H9 (cell line): ENCODE measurements around the gene PEX26. TPM values are rescaled to one million over a fixed set of nuclear protein-coding genes. Genes with fewer than 3 reads are reported as not detected.

Experiments used
- DNase-seq: peaks from one replicate; pipeline ENCODE4 v3.0.0-alpha.2; 2017
- H2AFZ ChIP-seq: one replicate; pipeline ENCODE4 v1.6.1; 2013; ENCODE audit warnings: mild to moderate bottlenecking, low read length, control low read depth, moderate library complexity
- H2AK5ac ChIP-seq: 2 replicates; pipeline ENCODE4 v1.6.1; 2013; ENCODE audit warnings: low read length, control low read depth, mixed read lengths; ENCODE audit not compliant: insufficient read length
- H2BK120ac ChIP-seq: one replicate; pipeline ENCODE4 v1.6.1; 2013; ENCODE audit warnings: low read depth, mild to moderate bottlenecking, low read length, control low read depth, inconsistent platforms; ENCODE audit not compliant: poor library complexity, severe bottlenecking
- H2BK12ac ChIP-seq: 2 replicates; pipeline ENCODE4 v1.6.1; 2013; ENCODE audit warnings: low read length, control low read depth, mixed read lengths, low read depth; ENCODE audit not compliant: insufficient read length
- H2BK15ac ChIP-seq: 2 replicates; pipeline ENCODE4 v1.6.1; 2013; ENCODE audit warnings: low read depth, low read length, control low read depth
- H2BK20ac ChIP-seq: one replicate; pipeline ENCODE4 v1.6.1; 2013; ENCODE audit warnings: low read depth, mild to moderate bottlenecking, low read length, control low read depth, inconsistent platforms; ENCODE audit not compliant: poor library complexity, severe bottlenecking
- H2BK5ac ChIP-seq: 2 replicates; pipeline ENCODE4 v1.6.1; 2013; ENCODE audit warnings: low read length, control low read depth, mixed read lengths; ENCODE audit not compliant: insufficient read length
- H3K14ac ChIP-seq: 2 replicates; pipeline ENCODE4 v1.6.1; 2013; ENCODE audit warnings: low read length, control low read depth; ENCODE audit not compliant: insufficient read depth
- H3K18ac ChIP-seq: 2 replicates; pipeline ENCODE4 v1.6.1; 2013; ENCODE audit warnings: low read depth, mild to moderate bottlenecking, mixed read lengths, low read length, control low read depth; ENCODE audit not compliant: insufficient read length
- H3K23ac ChIP-seq: 2 replicates; pipeline ENCODE4 v1.6.1; 2013; ENCODE audit warnings: low read length, control low read depth, mixed read lengths, low read depth; ENCODE audit not compliant: insufficient read length
- H3K23me2 ChIP-seq: 2 replicates; pipeline ENCODE4 v1.6.1; 2013; ENCODE audit warnings: low read depth, mild to moderate bottlenecking, mixed read lengths, low read length, control low read depth; ENCODE audit not compliant: insufficient read length, poor library complexity, severe bottlenecking
- H3K27ac ChIP-seq: 2 replicates; pipeline ENCODE4 v1.5.1; 2013; ENCODE audit warnings: low read length, control low read depth, mixed read lengths, low read depth; ENCODE audit not compliant: insufficient read length
- H3K27me3 ChIP-seq: 2 replicates; pipeline ENCODE4 v1.6.1; 2013; ENCODE audit warnings: low read length, control low read depth, inconsistent platforms; ENCODE audit not compliant: insufficient read depth
- H3K4ac ChIP-seq: 2 replicates; pipeline ENCODE4 v1.6.1; 2013; ENCODE audit warnings: low read depth, mild to moderate bottlenecking, control low read depth, inconsistent platforms, low read length, moderate library complexity
- H3K4me1 ChIP-seq: 2 replicates; pipeline ENCODE4 v1.6.1; 2013; ENCODE audit warnings: low read length, control low read depth, inconsistent platforms; ENCODE audit not compliant: insufficient read depth
- H3K4me2 ChIP-seq: 2 replicates; pipeline ENCODE4 v1.6.1; 2013; ENCODE audit warnings: low read length, control low read depth, mixed read lengths; ENCODE audit not compliant: insufficient read length, insufficient read depth
- H3K56ac ChIP-seq: 2 replicates; pipeline ENCODE4 v1.6.1; 2013; ENCODE audit warnings: low read depth, mild to moderate bottlenecking, mixed read lengths, low read length, control low read depth; ENCODE audit not compliant: insufficient read length
- H3K79me1 ChIP-seq: 2 replicates; pipeline ENCODE4 v1.6.1; 2013; ENCODE audit warnings: low read depth, mild to moderate bottlenecking, moderate library complexity, low read length, control low read depth, inconsistent platforms; ENCODE audit not compliant: insufficient read depth, poor library complexity, severe bottlenecking
- H3K79me2 ChIP-seq: 2 replicates; pipeline ENCODE4 v1.6.1; 2013; ENCODE audit warnings: low read length, control low read depth, inconsistent platforms; ENCODE audit not compliant: insufficient read depth
- H3K9ac ChIP-seq: 2 replicates; pipeline ENCODE4 v1.6.1; 2013; ENCODE audit warnings: low read length, control low read depth, mixed read lengths; ENCODE audit not compliant: insufficient read length; ENCODE audit errors: extremely low read depth
- H3K9me3 ChIP-seq: one replicate; pipeline ENCODE4 v1.6.1; 2013; ENCODE audit warnings: low read depth, low read length, inconsistent platforms; ENCODE audit not compliant: control insufficient read depth
- H3T11ph ChIP-seq: one replicate; pipeline ENCODE4 v1.6.1; 2013; ENCODE audit warnings: mild to moderate bottlenecking, low read length, control low read depth, inconsistent platforms
- H4K20me1 ChIP-seq: one replicate; pipeline ENCODE4 v1.6.1; 2013; ENCODE audit not compliant: control insufficient read depth, insufficient read length, insufficient read depth
- H4K5ac ChIP-seq: 2 replicates; pipeline ENCODE4 v1.6.1; 2013; ENCODE audit warnings: low read depth, mild to moderate bottlenecking, mixed read lengths, low read length, control low read depth; ENCODE audit not compliant: insufficient read length
- H4K8ac ChIP-seq: replicated peaks from 2 replicates; pipeline ENCODE4 v1.6.1; 2013; ENCODE audit warnings: low read length, control low read depth, mixed read lengths, low read depth; ENCODE audit not compliant: insufficient read length
- H4K91ac ChIP-seq: 2 replicates; pipeline ENCODE4 v1.6.1; 2013; ENCODE audit warnings: low read depth, mild to moderate bottlenecking, moderate library complexity, mixed read lengths, low read length, control low read depth; ENCODE audit not compliant: insufficient read length
- H3K27ac Mint-ChIP-seq, 3 experiments: 2 replicates in 2 of 3; 3 replicates in 1 of 3; pipeline ENCODE4 v1.8.0; 2020 to 2021; ENCODE audit warnings: mixed read lengths in 3 of 3, mild to moderate bottlenecking in 1 of 3, moderate library complexity in 1 of 3
- H3K27me3 Mint-ChIP-seq: 2 replicates; pipeline ENCODE4 v1.8.0; 2021; ENCODE audit warnings: low read depth, mild to moderate bottlenecking, moderate library complexity, mixed read lengths
- H3K36me3 Mint-ChIP-seq, 3 experiments: 2 replicates in 2 of 3; 3 replicates in 1 of 3; pipeline ENCODE4 v1.8.0; 2020 to 2021; ENCODE audit warnings: low read depth in 3 of 3, mixed read lengths in 3 of 3; ENCODE audit not compliant: insufficient read depth in 1 of 3
- H3K4me1 Mint-ChIP-seq, 2 experiments: 2 replicates each; pipeline ENCODE4 v1.8.0; 2020; ENCODE audit warnings: mixed read lengths in 2 of 2
- H3K4me3 Mint-ChIP-seq, 2 experiments: 2 replicates in 1 of 2; 3 replicates in 1 of 2; pipeline ENCODE4 v1.8.0; 2020 to 2021; ENCODE audit warnings: mild to moderate bottlenecking in 2 of 2, mixed read lengths in 2 of 2, moderate library complexity in 1 of 2
- H3K9me3 Mint-ChIP-seq, 2 experiments: 2 replicates in 1 of 2; 3 replicates in 1 of 2; pipeline ENCODE4 v1.8.0; 2020; ENCODE audit warnings: mild to moderate bottlenecking in 2 of 2, mixed read lengths in 2 of 2, moderate library complexity in 1 of 2
- CTCF ChIP-seq: fragments of 200-600 bp; sonication (generic); conservative IDR thresholded peaks from 3 replicates; pipeline ENCODE4 v1.8.0; 2021; ENCODE audit warnings: antibody characterized with exemption, mild to moderate bottlenecking
- WGBS: extraction: QIAGEN DNeasy Blood & Tissue Kit; methylation state at CpG from one replicate; pipeline ENCODE4 v1.1.7; 2013; ENCODE audit warnings: missing lambda C conversion rate, low lambda C conversion rate, mixed read lengths; ENCODE audit not compliant: insufficient read length; ENCODE audit errors: extremely low coverage; 5-methylcytosine and 5-hydroxymethylcytosine counted together
- total RNA-seq: library from RNA; stranded (reverse); gene quantifications from 2 replicates; pipeline ENCODE4 v1.2.1, GENCODE V29; 2021

Gene PEX26
- total RNA-seq, 1 experiment from 2014 or later: 35.4 TPM

GRCh38 chr22:18116634-18117033 lies 38.8 kb downstream of the PEX26 start:
- no peak overlapping the region for H4K91ac ChIP-seq
- no peaks in the 10 kb centered on the region; the same call in 1 of the 2 replicates for H3K27me3 ChIP-seq
- H2BK20ac ChIP-seq: no peak overlapping the region
- H3K23me2 ChIP-seq: no peaks in the 10 kb centered on the region
- H3K56ac ChIP-seq: no peak overlapping the region
- no peak overlapping the region for H3K14ac ChIP-seq
- no peak overlapping the region for H2BK120ac ChIP-seq
- no peak overlapping the region for H3T11ph ChIP-seq
- DNase-seq: no peak
- no peaks in the 10 kb centered on the region for H3K79me1 ChIP-seq
- no peaks in the 10 kb centered on the region for H3K9me3 Mint-ChIP-seq
- H3K4me3 Mint-ChIP-seq: no peak overlapping the region
- H3K27ac ChIP-seq: no peak overlapping the region
- no peaks in the 10 kb centered on the region for H3K79me2 ChIP-seq
- no peak overlapping the region for H3K4ac ChIP-seq
- no peaks in the 10 kb centered on the region for H3K36me3 Mint-ChIP-seq
- H3K4me1 Mint-ChIP-seq: peaks cover 5 to 9% of the 10 kb centered on the region in 2 experiments; a peak in 2 of 4 replicates
- no peak overlapping the region for H2BK15ac ChIP-seq
- H4K8ac ChIP-seq: no peak overlapping the region
- no peak overlapping the region for H3K9ac ChIP-seq
- H2AK5ac ChIP-seq: no peak overlapping the region
- no CpG with 5 or more reads among the region's 15 CpGs for WGBS
- no peak for TF ChIP-seq CTCF
- no peak overlapping the region for H2AFZ ChIP-seq
- H2BK5ac ChIP-seq: no peak overlapping the region
- H3K9me3 ChIP-seq: no peaks in the 10 kb centered on the region
- H2BK12ac ChIP-seq: no peak overlapping the region
- H4K5ac ChIP-seq: no peak overlapping the region
- no peak overlapping the region for H3K18ac ChIP-seq
- no peak overlapping the region for H3K27ac Mint-ChIP-seq
- no peaks in the 10 kb centered on the region for H3K4me1 ChIP-seq
- H3K23ac ChIP-seq: no peak overlapping the region
- H4K20me1 ChIP-seq: no peaks in the 10 kb centered on the region
- H3K27me3 Mint-ChIP-seq: peaks cover 24% of the 10 kb centered on the region
- no peak overlapping the region for H3K4me2 ChIP-seq
